GM21825 (cell line): Measurements from ENCODE around the gene GLIS1.

Source experiments
- ATAC-seq: cut with Tn5 transposase; IDR thresholded peaks from one replicate; pipeline ENCODE4 v1.9.1; 2021; ENCODE audit warnings: mild to moderate bottlenecking, moderate library complexity; ENCODE audit not compliant: unreplicated experiment

The GLIS1 gene

DNA sequence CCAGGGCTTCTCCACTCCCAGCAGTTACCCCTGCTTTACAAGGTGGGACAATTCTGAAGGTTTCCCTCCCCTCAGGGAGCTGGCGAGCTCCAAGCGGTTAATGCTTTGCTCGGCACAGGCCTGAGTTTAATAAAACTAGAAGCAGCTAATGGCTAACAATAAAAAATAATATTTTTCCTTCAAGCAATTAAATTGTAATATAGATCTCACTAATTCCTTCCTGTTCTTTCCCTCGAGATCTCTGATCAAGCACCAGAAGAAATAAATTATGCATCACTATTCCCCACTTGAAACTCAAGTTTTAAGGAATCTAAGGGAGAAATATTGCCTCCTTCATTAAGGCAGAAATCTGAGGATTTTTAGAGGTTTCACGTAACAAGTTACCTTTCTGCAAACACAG is 42.9 kb downstream of the GLIS1 start:
- no peak for ATAC-seq

DNA sequence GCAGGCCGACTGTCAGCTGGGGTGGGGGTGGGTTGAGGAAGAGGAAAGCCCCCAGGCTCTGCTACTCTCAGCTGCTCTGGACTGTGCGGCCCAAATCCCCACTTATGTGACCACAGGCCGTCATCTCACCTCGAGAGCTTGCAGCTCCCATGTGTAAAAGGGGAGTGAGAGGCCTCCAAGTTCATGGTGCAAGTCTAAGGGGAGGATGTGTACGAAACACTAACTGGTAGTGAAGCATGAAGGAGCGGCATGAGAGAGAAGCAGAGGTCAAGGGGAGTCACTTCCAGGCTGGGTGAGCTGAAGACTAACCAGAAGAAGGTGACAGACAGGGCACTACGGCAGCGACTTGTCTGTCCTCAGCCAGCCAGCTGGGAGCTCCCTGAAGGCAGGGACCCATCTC is 43.8 kb downstream of the GLIS1 start:
- no peak for ATAC-seq

DNA sequence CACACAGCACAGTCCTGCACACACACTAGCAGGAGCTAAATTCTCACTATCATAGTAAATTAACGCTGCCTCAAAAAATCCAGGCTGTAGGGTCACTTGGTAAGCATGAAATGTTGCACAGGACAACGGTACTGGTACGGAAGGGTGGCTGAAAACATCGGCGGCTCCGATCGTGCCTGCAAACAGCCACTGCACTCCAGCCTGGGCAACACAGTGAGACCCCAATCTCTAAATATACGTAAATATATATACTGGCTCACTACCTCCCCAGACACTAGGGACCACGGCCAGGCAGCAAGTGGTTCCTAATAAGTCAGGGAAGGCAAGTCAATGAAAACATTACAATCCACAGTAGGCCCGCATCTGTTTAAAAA is 44.3 kb downstream of the GLIS1 start:
- no peak for ATAC-seq

DNA sequence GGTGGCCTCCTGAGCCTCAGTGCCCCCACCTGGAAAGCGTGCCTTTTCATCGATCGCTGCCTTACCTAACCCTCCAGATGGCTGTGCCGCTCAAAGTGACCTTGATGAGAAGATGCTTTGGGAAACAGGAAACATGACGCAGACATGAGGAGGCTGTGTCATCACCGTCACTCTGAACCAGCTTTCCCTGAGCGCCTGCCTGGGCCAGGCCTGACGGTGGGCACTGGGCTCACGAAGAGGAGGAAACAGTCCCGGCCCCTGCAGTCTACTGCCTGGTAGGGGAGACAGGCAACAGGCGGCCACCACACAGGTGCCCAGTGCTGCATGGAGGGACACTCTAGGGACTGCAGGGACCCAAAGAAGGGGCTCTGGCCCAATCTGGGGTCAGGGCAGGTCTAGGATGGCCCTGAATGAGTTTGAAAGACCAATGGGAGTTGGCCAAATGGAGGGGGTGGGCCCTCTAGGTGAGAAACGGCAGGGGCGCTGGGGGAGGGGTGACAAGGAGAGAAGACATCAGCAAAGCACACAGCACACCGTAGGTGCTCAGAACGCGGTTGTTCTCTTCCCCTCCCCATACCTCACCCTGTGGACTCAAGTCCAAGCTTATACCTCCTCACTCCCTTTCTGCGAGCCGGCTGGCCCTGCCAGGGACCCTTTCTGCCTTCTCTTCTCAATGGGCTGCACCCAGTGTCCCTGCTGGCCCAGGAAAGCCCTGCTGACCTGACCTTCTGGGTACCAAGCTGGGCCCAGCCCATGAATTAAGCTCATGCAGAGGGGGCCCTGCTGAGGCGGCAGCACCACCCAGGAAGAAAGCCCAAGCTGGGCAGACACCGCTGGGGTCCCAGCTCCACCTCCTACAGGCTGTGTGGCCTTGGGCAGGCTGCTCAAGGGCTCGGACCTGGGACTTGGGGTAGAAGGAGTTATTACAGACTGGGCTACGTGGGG is 44.9 kb downstream of the GLIS1 start:
- no peak for ATAC-seq

DNA sequence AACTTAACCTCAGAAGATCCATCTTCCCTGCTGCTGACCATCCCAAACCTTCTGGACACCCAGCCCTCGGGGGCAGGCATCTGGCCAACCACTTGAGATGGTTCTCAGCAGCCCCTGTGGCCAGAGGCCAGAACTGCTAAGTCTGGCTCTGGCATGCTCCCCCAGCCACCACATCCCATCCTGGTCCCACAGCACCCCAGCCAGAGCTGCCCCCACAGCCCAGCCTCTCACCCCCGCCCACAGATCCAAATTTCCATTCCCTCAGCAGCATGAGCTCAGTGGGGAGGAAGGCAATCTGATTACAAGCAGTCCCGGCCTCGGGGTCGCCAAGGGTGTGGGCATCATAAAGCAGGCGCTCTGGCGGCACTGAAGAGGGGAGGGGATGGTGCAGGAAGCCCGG is 45.6 kb downstream of the GLIS1 start:
- no peak for ATAC-seq

DNA sequence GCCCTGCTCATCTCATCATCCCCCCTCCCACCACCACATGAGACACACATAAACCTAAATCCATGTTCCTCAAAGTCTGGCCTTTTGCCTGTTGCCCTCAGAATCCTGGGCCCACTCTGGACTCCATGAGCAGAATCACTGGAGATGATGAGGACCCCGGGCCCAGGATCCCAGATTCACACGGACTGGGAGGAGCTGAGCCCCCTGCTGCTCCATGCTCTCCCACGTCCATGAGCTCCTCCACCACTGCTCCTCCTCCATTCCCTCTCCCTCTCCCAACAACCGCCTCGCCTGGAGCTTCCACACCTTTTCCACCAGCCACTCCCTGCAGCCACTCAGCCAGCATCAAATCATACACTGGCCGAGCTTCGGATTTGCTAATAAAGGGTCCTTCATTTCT is 47.6 kb downstream of the GLIS1 start:
- no peak for ATAC-seq

DNA sequence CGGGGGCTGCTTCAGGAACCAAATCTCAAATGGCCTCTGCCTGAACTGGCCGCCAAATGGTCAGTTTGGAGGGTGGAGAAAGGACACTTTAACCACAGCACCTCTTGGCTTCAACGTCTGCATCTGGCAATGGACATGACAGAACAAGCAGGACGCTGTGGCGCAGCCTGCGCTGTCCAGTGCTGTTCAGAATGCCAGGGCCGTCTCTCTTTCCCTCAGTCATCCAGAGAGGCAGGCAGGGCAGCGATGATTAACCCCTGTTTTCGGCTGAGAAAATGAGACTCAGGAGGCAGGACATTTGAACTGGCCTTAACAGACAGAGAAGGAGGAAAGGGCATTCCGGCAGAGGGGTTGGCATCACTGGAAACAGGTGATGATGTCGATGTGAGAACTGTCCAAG is 48.6 kb downstream of the GLIS1 start:
- no peak for ATAC-seq

DNA sequence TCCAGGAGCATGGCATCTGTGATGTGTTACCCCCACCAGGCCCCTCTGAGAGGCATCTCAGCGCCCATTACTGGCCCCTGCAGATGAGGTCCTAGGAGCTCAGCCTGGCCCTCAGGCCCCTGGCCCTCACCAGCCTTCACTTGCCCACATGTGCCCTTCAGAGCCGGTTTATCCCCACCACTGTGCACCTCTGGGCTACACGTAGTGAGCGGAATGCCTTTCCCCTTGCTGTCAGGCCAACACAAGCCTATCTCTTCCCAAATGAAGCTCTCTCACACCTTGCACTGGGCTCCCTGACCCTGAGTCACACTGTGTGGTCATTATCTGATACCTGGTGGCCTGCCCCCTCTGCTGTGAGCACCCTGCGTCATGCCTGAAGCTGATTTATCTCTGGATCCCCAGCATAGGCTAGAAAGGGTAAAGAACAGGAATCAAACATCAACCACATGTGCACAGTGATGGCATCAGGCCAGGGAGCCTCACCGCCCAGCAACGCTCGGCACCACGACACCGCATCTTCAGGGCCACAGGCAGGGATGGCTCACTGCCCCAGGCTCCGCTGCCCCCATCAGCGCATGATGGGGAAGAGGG is 49.1 kb downstream of the GLIS1 start:
- ATAC-seq, result no peak

DNA sequence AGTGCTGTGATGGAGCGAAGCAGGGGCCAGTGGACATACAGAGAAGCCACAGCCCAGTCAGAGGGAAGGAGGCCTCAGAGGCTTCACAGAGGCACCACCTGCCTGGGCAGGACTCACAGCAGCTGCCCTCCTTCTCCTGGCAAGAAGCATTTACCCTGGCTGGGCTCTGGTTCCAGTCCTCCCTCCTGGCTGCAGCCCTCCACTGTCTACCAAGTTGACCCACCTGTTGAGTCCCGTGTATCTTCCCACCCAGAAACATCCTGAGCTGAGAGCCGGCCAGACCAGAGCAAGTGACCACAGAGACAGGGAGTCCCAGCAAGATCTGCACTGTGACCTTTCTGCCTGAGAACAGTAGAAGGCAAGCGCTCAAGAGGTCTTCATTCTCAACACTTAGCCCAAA is 49.7 kb downstream of the GLIS1 start:
- ATAC-seq, result no peak

DNA sequence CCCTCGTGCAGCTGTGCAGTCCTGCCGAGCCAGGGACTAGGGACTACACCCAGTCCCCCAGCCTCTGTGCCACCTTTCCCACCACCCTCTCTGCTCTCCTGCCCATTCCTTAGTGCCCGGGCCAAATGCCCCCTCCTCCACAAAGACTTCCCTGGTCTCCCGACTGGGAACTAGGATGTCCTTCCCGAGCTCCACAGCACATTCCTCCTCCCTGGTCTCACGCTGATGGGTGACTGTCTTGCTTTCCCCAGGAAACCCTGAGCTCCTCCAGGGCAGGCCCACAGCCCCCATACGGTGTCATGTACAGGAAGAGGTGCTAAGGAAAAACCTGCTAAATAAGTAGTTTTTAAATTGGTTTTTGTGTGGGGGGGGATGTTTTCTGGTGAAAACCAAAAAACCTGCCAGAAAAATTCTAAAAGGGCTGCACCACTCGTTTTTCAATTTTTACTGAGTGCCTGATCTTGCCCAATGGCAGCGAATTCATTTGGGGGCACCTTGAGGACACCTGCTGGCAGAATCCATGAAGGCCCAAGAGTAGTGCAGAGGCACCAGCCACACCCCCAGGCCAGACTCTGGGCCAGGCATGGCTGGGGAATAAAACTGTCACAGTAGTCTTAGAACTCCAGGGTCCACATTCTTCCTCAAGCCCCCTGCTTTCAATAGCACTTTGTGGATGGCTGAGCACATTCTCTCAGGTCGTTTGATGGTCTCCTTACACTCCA is 50.4 kb downstream of the GLIS1 start:
- ATAC-seq, result no peak

DNA sequence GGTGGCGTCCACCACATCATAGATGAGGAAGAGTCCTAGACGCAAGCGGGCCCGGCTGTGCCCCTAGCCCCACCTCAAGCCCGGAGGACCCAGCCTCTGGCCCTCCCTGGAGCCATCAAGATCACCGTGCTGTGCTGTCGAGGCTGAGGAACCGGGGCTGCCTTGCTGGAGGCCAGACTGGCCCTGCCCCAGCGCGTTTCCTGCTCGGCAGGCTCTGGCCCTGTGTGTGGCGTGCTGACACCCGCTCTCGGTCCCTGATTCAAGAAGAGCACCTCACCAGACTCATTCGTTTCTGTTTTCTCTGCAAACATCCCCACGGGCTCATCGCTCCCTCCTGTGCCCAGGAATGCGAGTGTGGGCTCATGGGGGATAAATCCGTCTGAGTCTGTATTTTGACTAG is 51.1 kb downstream of the GLIS1 start:
- ATAC-seq, result no peak

DNA sequence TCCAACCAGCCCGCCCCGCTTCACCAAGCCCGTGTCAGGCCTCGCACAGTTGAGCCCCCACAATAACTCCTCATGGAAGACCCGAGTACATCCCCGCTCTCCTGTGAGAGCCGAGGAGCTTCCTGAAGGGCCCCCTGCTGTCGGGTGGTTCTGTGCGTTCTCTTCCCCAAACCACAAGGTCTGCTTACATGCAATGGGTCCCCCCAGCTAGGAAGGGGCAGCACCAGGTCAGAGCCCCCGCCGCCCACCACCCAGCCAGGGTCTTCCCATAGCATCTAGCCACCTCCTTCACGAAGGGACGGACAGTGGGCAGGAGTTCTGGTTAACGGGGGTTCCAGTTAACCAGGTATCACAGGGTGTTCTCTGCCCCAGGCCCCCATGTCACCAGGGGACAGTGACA is 51.5 kb downstream of the GLIS1 start:
- no peak for ATAC-seq

DNA sequence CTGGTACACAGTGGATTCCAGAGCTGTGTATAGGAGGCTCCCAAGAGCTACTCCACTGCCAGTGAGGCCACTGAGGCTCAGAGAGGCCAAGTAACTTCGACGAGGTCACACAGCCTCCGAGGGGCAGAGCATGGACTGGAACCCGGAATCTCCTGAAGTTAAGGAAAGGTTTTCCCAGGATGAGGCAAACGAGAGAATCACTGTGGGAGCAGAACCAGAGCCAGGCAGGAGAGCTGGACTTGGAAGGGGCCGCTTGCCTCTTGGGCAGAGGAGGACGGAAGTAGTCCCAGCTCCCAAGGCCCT is 52.0 kb downstream of the GLIS1 start:
- no peak for ATAC-seq

DNA sequence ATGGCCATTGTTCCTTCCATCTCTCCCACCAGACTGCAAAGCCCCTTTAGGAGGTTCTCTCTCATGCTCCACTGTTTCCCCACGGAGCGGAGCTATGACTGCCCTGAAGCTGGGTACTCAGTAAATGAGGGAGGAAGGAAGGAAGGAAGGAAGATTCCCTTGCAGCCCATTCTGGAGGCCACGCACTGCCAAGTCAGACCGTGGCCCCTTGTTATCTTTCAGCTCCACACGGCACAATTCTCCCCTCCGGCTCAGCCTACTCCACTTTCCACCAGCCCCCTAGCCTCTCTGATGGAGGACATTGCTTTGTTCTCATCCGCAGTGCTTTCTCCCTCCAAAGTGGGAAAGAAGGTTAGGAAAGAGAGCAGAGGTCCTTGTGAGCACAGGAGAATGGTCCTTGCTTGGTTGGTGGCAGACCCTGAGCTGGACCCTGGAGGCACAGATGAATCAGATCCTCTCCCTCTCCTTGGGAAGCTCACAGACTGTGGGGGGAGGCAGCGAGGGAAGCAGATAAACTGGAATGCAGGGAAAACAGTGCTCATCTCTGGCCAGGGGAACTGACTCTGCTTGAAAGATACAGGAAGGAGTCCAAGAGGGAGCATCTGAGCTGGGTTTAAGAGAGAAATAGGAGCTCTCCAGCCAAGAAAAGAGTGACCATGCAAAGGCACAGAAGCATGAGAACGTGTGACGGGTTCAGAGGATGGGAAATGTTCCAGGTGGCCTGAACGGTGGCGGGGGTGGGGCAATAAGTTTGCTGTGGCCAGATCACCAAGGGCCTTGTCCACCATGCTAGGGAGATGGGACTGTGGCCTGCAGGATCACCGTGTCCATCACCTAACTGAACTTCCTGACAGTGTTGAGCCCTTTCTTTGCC is 52.6 kb downstream of the GLIS1 start:
- ATAC-seq, result no peak

DNA sequence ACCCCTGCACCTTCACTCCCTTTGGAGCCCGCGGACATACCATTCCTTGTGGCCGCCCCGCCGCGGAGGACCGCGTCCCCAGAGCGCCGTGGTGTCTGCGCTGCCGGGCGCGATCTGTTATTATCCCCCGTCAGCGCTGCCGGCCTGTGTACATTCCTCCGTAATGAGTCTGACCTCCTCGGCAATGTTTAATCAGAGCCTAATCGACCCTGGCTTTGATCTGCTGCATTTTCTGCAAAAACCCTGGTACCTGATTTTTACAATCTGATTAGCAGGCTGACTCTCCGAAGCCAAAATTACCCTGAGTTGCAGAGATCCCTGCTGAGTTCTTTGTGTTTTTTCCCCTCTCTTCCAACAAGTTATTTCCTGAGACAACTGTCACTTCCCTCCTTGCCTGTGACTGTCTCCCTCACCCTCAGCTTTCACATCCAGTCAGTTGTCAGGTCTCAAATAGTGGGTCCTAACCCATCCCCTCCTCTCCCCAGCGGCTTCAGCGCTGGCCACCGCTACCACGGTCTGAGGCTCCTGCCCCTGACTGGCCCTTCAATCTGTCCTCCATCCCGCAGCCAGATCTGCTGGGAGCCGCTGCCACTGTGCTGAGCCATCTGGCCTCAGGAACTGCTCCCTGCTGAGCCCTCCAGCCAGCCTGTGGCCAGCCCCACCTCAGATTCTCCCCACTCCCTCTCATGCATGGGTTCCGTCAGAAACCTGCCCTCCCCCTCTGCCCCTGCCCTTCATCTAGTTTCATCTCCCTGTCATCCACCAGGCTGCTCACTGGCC is 53.5 kb downstream of the GLIS1 start:
- no peak for ATAC-seq

DNA sequence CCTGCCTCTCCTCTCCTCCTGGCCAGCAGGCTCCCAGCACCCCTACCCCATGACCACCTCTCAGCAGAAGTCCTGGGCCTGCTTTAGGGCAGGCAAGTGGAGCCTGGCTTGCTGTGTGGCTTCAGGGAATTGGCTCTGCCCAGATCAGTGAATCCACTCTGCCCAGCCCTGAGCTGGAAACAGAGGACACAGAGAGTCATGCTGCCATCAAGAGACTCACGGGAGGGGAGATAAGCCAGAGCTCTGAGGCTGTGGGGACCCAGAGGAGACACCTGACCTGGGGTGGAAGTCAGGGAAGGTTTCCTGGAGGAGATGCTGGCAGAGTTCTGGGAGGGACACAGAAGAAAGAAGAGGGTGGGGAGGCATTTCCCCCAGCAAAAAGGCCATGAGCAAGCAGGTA is 54.2 kb downstream of the GLIS1 start:
- no peak for ATAC-seq

DNA sequence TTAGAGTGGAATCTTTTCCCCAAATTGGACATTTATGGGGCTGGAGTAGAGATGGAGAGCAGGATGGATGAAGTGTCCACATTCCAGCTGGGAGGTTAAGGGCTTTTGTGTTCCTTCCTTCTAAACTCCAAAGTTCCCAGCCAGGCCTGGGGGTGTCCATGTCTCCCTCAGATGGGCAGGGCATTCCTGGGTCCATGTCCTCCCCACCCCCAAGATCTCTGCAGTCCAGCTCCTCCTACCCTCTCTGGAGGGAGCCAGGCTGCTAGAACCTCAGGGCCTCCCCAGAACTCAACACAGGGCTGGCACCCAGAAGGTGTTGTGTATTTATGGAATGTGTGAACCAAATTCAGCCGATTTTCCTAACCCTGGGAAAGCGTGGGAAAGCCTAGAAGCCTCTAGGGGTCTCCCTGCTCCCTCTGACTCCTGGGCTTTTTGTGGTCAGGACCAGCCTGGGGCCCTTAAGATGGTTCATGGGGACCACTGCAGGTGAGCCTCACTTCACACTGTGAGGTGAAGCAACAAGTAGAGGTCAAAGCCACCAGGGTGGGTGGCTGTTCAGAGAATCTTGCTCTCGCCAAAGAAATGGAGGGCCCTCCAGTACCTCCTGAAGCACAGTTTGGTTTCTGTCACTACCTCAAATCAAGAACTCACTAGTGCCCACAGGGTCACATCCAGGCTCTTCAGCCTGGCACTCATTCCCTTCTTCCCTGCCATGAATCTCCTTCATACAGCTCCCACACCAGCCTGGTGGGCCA is 54.8 kb downstream of the GLIS1 start:
- no peak for ATAC-seq

DNA sequence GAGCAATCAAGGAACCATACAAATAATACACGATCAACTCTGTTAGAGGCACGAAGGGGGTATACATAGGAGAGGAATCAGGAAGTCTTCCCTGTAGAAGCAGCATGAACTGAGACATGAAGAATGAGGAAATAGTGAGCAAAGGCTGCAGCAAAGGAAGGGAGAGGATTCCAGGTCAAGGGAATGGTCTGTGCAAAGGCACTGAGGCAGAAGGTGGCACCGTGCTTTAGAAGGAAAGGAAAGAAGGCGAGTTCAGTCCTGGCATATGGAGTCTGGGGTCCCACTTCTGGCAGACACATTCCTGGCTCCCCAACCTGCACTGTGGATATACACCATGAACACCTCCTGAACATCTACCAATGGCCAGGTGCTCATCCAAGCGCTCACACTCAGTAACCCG is 56.1 kb downstream of the GLIS1 start:
- ATAC-seq, result no peak

DNA sequence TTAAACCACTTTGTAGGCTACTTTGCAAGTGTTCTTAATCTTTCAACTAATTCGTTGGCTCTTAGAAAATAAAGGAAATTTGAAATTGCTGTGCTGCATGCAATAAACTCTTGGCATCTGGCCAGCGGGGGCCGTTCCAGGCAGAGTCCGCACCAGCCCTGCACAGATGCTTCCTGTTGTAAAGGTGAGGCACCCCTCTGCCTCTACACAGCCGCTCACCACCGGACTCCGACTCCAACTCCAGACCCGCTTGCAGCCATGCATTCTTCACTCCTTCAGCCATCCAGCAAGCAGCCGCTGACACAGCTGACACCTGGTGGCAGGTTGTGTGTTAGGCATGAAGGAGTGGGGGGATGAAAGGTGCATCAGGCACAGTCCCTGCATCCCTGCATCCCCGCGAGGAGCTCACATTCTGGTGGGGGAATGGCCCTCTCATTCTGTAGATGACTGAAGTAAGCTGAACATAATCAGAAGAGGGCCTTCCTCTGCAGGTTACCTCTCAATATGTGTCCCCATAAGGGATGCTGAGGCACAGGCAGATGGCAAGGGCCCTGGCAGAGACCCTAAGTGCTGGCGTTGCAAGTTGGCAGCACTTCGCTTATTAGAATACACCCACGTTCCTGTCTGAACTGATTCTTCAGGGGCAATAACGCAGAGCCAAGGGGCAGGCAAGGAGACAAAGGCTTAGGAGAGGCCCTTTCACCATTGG is 56.8 kb downstream of the GLIS1 start:
- ATAC-seq, result no peak
